ENCODE results near the gene UNC5B. TPM values are rescaled to one million over a fixed set of nuclear protein-coding genes. Genes with fewer than 3 reads are reported as not detected.
A peak's percentile ranks its signal among the peaks of the same experiment; 100 is the strongest.

Gene UNC5B
- total RNA-seq, 1 donor, result 20.6 TPM

- TF ChIP-seq CTCF (IDR thresholded peaks at IDR 0.05; ENCODE audit: insufficient read depth, low read length), result no peak
- no peak for DNase-seq (ENCODE audit: low read depth)
- no peak overlapping the region for H3K4me3 ChIP-seq (ENCODE audit: low read depth, low read length)
Observed at GRCh38 chr10:71254834-71255549, 42.6 kb downstream of the UNC5B start.

GRCh38 chr10:71255550-71255807, 43.1 kb downstream of the UNC5B start:
- no peak for DNase-seq (ENCODE audit: low read depth)
- no peak for TF ChIP-seq CTCF (IDR thresholded peaks at IDR 0.05; ENCODE audit: insufficient read depth, low read length)
- H3K4me3 ChIP-seq (ENCODE audit: low read depth, low read length), result no peak overlapping the region

- no peak overlapping the region for H3K4me3 ChIP-seq (ENCODE audit: low read depth, low read length)
- no peak for TF ChIP-seq CTCF (IDR thresholded peaks at IDR 0.05; ENCODE audit: insufficient read depth, low read length)
- peak; percentile 96 for DNase-seq (ENCODE audit: low read depth)
Observed at GRCh38 chr10:71255808-71256660, 43.7 kb downstream of the UNC5B start.

GRCh38 chr10:71256661-71257318, 44.4 kb downstream of the UNC5B start:
- DNase-seq (ENCODE audit: low read depth), result no peak
- no peak for TF ChIP-seq CTCF (IDR thresholded peaks at IDR 0.05; ENCODE audit: insufficient read depth, low read length)
- no peak overlapping the region for H3K4me3 ChIP-seq (ENCODE audit: low read depth, low read length)

GRCh38 chr10:71257319-71257997, 45.1 kb downstream of the UNC5B start:
- no peak overlapping the region for H3K4me3 ChIP-seq (ENCODE audit: low read depth, low read length)
- no peak for TF ChIP-seq CTCF (IDR thresholded peaks at IDR 0.05; ENCODE audit: insufficient read depth, low read length)
- DNase-seq (ENCODE audit: low read depth), result no peak

- no peak for DNase-seq (ENCODE audit: low read depth)
- TF ChIP-seq CTCF (IDR thresholded peaks at IDR 0.05; ENCODE audit: insufficient read depth, low read length), result no peak
- H3K4me3 ChIP-seq (ENCODE audit: low read depth, low read length), result no peak overlapping the region
Observed at GRCh38 chr10:71258046-71258445, 45.7 kb downstream of the UNC5B start.
